Activated T-helper 1 cell treated with anti-CD3 and anti-CD28 coated beads, Interleukin-12 subunit alpha, Interleukin-12 subunit beta, Interleukin-2, Interleukin-4 antibody, amounts not matched to agents 30 ng/mL and 10 ng/mL and 1 ng/mL, durations not matched to agents 14 hours and 24 hours and 36 hours (primary cell): ENCODE measurements around the gene ATRNL1. TPM values are rescaled to one million over a fixed set of nuclear protein-coding genes. Genes with fewer than 3 reads are reported as not detected.
"Not testable (repeated sequence)": the region's sequence is repeated elsewhere in the genome, so short reads cannot be mapped to it uniquely, and the experiment has no call there.

Source experiments
- DNase-seq: peaks from one replicate; pipeline ENCODE4 v3.0.0; 2021; ENCODE audit warnings: low spot score
- H3K27ac Mint-ChIP-seq: one replicate; pipeline ENCODE4 v1.8.0; 2021; ENCODE audit warnings: mild to moderate bottlenecking, mixed read lengths
- H3K27me3 Mint-ChIP-seq: one replicate; pipeline ENCODE4 v1.8.0; 2022; ENCODE audit warnings: mild to moderate bottlenecking, moderate library complexity, mixed read lengths; ENCODE audit not compliant: insufficient read depth
- H3K36me3 Mint-ChIP-seq: one replicate; pipeline ENCODE4 v1.8.0; 2021; ENCODE audit warnings: low read depth, mixed read lengths
- H3K4me1 Mint-ChIP-seq: one replicate; pipeline ENCODE4 v1.8.0; 2021; ENCODE audit warnings: low read depth, mixed read lengths
- H3K4me3 Mint-ChIP-seq: one replicate; pipeline ENCODE4 v1.8.0; 2021; ENCODE audit warnings: mild to moderate bottlenecking, moderate library complexity, mixed read lengths
- H3K9me3 Mint-ChIP-seq: one replicate; pipeline ENCODE4 v1.8.0; 2021; ENCODE audit warnings: mixed read lengths
- intact Hi-C: fragments of 100-400 bp; cut with micrococcal nuclease; formaldehyde crosslinking; loops from one replicate; pipeline ENCODE4 v1.15.1; 2024
- total RNA-seq: library from RNA; stranded (reverse); gene quantifications from 2 replicates; pipeline ENCODE4 v1.2.3, GENCODE V29; 2022

ATRNL1 gene
- total RNA-seq, 1 donor from 2014 or later = not detected

DNA sequence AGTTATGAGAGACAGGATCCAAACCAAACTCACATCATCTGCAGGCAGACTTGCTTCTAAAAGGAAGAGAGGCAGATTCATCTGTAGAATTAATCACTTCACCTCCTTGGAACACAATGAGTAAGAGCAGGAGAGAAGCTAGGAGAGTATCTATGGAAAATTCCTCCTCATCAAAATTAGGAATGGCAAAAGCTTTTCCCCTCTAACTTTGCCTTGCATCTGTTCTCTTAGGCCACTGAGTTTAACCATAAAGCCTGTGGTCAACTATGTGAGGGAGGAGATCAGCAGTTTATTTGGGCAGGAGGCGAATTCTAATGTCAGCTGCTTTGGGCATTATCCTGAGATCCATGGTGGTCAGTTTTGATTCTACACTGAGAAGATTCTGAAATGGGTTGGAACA is 618.1 kb downstream of the ATRNL1 start:
- Mint-ChIP-seq H3K4me3 (no peak overlapping the region), H3K4me1 (no peaks in the 10 kb centered on the region), H3K27ac (no peak overlapping the region), H3K9me3 (no peaks in the 10 kb centered on the region), H3K36me3 (no peaks in the 10 kb centered on the region), H3K27me3 (no peaks in the 10 kb centered on the region)
- DNase-seq = no peak
- intact Hi-C loops = no loop called here

DNA sequence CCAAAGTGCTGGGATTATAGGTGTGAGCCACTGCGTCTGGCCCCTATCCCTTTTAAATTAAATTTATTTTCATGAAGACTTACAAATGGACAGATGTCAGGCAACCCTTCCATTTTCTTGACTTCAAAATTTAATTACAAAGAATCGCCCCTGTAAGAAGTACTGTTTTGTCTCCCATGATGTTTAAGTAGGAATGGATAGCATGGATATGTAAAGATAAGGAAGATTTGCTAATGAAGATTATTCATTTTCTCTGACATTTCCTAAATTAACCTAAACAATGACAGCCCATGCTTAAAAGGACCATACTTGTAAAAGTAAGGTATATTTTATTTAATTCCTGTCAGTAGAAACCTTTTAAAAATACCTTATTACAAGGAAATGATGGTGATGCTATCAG is 627.0 kb downstream of the ATRNL1 start:
- Mint-ChIP-seq H3K4me1 (no peaks in the 10 kb centered on the region), H3K9me3 (no peaks in the 10 kb centered on the region), H3K27me3 (no peaks in the 10 kb centered on the region), H3K4me3 (no peak overlapping the region), H3K27ac (no peak overlapping the region), H3K36me3 (no peaks in the 10 kb centered on the region)
- intact Hi-C loops = no loop called here
- no peak for DNase-seq

DNA sequence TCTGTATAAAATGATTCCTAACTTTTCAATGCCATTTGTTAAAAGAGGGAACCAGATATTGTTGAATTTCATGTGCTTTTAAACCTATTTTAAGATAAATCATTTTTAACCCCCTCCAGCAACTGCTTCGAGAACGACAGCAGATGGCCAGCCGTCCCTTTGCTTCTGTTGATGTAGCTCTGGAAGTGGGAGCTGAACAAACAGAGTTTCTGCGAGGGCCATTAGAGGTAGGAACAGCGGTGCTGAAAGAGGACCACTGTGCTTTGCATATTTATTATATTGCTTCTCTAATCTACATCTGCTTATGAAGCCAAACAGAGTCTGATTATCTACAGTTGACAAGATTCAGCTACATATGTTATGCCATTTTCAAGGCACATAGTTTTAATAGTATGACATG is 634.0 kb downstream of the ATRNL1 start:
- Mint-ChIP-seq H3K27me3 (no peaks in the 10 kb centered on the region), H3K36me3 (no peaks in the 10 kb centered on the region), H3K4me1 (no peaks in the 10 kb centered on the region), H3K9me3 (no peaks in the 10 kb centered on the region), H3K27ac (no peak overlapping the region), H3K4me3 (no peak overlapping the region)
- intact Hi-C loops = no loop called here
- no peak for DNase-seq

DNA sequence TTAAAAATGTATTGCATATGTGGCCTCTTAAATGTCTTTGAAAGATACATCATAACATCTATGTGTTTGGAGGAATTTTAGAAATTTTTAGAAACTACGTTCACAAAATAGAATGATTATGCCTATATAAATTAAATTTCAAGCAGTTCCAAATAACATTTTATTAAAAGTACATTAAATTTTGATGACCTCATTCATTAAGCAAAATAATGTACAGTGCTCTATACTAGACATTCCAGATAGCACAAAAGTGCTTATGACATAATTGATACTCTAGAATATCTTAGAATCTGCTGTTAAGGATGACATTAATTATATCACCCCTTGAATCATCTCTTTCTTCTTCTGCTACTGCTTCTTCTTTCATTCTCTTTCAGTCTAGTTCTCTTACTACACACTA is 650.9 kb downstream of the ATRNL1 start:
- no peaks in the 10 kb centered on the region for H3K4me1 Mint-ChIP-seq
- H3K36me3 Mint-ChIP-seq = no peaks in the 10 kb centered on the region
- no peaks in the 10 kb centered on the region for H3K9me3 Mint-ChIP-seq
- no peaks in the 10 kb centered on the region for H3K27me3 Mint-ChIP-seq
- H3K4me3 Mint-ChIP-seq = no peak overlapping the region
- intact Hi-C loops = no loop called here
- no peak for DNase-seq
- H3K27ac Mint-ChIP-seq = no peak overlapping the region

DNA sequence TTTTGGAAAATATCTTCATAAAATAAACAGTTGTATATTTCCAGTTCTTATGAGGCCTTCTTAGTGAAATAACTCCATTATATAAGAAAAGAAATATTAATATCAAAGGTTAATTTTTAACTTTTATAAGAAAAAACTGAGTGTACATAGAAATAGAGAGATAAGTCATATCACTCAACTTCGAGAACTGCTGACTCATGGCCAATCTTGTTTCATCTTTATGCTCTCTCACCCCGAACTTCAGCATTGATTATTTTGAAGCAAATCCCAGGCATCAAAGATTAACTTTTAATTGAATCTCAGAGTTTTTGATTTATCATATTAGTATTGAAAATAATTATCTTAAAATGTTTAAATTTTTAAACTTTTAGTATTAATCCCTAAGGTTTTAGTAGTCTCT is 652.8 kb downstream of the ATRNL1 start:
- Mint-ChIP-seq H3K4me1 (no peaks in the 10 kb centered on the region), H3K27me3 (no peaks in the 10 kb centered on the region), H3K27ac (no peak overlapping the region), H3K9me3 (no peaks in the 10 kb centered on the region), H3K36me3 (no peaks in the 10 kb centered on the region), H3K4me3 (no peak overlapping the region)
- DNase-seq = no peak
- intact Hi-C loops = no loop called here

DNA sequence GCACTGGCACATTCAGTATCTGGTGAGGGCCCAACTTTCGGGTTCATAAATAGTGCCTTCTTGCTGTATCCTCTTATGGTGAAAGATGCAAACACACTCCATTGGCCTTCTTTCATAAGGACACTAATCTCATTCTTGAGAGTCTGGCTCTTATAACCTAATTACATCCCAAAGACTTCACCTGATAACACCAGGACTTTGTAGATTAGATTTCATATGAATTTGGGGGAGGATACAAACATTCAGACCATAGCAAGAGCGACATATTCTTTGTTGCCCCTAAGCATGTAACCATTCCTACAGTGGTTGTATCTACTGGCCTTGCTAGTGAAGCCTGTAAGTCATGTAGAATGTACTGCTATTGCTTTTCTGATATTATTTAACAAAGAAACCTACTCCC is 654.6 kb downstream of the ATRNL1 start:
- intact Hi-C loops = no loop called here
- Mint-ChIP-seq H3K4me1 (no peaks in the 10 kb centered on the region), H3K4me3 (no peak overlapping the region), H3K36me3 (no peaks in the 10 kb centered on the region), H3K27ac (no peak overlapping the region), H3K27me3 (no peaks in the 10 kb centered on the region), H3K9me3 (no peaks in the 10 kb centered on the region)
- no peak for DNase-seq

DNA sequence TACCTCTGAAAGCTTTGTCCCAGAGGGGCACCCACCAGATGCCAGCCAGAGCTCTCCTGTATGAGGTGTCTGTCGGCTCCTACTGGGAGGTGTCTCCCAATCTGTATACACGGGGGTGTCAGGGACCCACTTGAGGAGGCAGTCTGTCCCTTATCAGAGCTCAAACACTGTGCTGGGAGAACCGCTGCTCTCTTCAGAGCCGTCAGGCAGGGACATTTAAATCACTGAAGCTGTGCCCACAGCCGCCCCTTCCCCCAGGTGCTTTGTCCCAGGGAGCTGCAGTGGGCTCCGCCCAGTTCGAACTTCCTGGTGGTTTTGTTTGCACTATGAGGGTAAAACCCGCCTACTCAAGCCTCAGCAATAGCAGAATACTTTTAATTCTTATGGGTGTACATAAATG is 665.3 kb downstream of the ATRNL1 start:
- H3K9me3 Mint-ChIP-seq, intact Hi-C loops, H3K4me1 Mint-ChIP-seq, H3K4me3 Mint-ChIP-seq, H3K27ac Mint-ChIP-seq, H3K36me3 Mint-ChIP-seq, H3K27me3 Mint-ChIP-seq, DNase-seq: not testable (repeated sequence)

DNA sequence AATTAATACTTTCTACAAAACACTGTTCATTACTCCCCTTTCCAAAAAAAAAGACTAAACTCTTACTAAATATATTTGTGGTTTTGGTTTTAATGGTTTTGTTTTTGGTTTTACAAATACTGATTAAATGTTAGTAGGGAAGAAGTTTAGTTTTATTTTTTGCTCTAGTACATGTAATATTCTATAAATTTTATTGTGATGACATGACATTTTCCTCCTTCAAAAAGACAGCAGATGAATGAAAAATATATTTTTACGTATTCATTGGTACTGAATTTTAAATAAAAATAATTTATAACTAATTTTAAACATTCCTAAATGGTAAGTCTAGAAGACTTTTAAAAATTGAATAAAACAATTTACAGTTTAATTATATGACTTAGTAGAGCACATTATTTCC is 667.0 kb downstream of the ATRNL1 start:
- no peaks in the 10 kb centered on the region for H3K36me3 Mint-ChIP-seq
- intact Hi-C loops = no loop called here
- no peak overlapping the region for H3K27ac Mint-ChIP-seq
- no peaks in the 10 kb centered on the region for H3K27me3 Mint-ChIP-seq
- H3K4me1 Mint-ChIP-seq = no peaks in the 10 kb centered on the region
- H3K4me3 Mint-ChIP-seq = no peak overlapping the region
- no peak for DNase-seq
- peaks cover 8% of the 10 kb centered on the region for H3K9me3 Mint-ChIP-seq

DNA sequence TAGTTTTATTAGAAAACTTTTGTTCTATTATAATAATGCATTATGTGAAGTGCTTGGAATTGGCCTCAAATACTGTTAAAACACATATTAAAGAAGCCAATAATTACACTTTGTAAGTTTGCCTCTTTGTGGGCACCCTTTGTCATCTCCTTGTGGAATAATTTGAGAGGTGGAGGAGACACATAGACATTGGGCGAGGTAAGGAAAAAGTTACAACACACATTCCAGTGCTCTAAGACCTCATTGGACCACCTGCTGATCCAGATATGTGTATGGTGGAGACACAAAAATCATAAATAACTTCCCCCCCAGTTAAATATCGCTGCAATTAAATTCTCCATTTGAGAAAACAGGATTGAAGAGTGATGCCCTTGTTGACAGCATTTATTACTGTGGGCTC is 668.0 kb downstream of the ATRNL1 start:
- Mint-ChIP-seq H3K4me3 (no peak overlapping the region), H3K4me1 (no peaks in the 10 kb centered on the region), H3K27ac (no peak overlapping the region), H3K27me3 (no peaks in the 10 kb centered on the region), H3K9me3 (peaks cover 4% of the 10 kb centered on the region), H3K36me3 (no peaks in the 10 kb centered on the region)
- intact Hi-C loops = no loop called here
- no peak for DNase-seq

DNA sequence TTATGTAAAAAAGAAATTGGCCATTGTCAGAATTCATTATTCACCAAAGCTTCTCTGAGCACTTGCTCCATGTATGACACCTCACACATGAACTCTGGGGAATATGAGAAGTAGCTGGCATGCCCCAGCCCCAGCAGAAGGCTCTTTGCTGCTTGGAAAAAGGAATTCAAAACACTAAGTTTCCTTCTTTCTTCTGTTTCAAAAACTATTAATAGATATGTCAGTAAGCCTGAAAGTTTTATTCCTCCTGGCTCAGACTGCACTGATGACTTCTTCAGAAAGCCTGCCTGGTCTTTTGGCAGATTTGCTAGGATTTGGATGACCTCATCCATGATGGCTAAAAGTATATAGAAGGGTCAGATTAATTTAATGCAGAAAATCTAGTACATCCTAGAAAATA is 668.9 kb downstream of the ATRNL1 start:
- Mint-ChIP-seq H3K4me1 (no peaks in the 10 kb centered on the region), H3K36me3 (no peaks in the 10 kb centered on the region), H3K27me3 (no peaks in the 10 kb centered on the region), H3K9me3 (no peaks in the 10 kb centered on the region), H3K27ac (no peak overlapping the region), H3K4me3 (no peak overlapping the region)
- no peak for DNase-seq
- intact Hi-C loops = no loop called here

DNA sequence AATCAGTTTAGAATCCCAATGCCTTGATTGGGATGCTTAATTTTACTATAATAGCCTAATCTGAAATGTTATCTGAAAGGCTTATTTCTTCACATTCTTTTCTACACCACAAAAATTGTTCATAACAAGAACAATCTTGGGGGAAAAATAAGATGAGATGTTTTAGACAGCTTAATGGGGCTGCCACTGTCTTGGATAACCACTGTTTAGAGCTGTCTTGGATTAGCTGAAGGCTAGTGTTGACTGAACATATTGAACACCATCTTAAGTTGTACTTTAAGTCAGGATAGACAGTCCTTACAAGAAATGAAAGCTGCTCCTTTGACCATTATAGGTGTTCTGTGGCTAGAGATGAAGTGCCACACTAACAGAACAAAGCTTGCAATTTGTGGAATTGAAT is 678.6 kb downstream of the ATRNL1 start:
- no peaks in the 10 kb centered on the region for H3K27me3 Mint-ChIP-seq
- intact Hi-C loops = no loop called here
- H3K27ac Mint-ChIP-seq = no peak overlapping the region
- no peaks in the 10 kb centered on the region for H3K4me1 Mint-ChIP-seq
- no peaks in the 10 kb centered on the region for H3K36me3 Mint-ChIP-seq
- no peak overlapping the region for H3K4me3 Mint-ChIP-seq
- no peak for DNase-seq
- no peaks in the 10 kb centered on the region for H3K9me3 Mint-ChIP-seq

DNA sequence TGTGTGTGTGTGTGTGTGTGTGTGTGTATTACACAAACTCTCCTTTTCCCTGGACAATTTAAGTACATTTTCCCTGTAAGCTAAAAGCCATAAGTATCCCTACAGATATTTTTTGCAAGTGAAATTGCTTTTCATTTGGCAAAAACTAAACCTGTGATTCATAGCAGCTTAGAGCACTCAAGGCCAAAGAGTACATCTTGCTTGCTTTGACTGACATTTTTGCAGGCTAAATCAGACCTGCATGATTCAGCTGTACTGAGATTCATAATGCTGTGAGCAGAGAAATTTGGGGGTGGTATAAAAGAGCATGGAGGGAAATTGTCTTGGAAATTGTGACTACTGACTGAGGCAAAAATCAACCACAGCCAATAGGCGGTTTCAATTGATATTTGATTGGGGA is 679.4 kb downstream of the ATRNL1 start:
- H3K27me3 Mint-ChIP-seq = no peaks in the 10 kb centered on the region
- no peak overlapping the region for H3K27ac Mint-ChIP-seq
- intact Hi-C loops = no loop called here
- H3K36me3 Mint-ChIP-seq = no peaks in the 10 kb centered on the region
- no peaks in the 10 kb centered on the region for H3K9me3 Mint-ChIP-seq
- H3K4me1 Mint-ChIP-seq = no peaks in the 10 kb centered on the region
- H3K4me3 Mint-ChIP-seq = no peak overlapping the region
- DNase-seq = no peak

DNA sequence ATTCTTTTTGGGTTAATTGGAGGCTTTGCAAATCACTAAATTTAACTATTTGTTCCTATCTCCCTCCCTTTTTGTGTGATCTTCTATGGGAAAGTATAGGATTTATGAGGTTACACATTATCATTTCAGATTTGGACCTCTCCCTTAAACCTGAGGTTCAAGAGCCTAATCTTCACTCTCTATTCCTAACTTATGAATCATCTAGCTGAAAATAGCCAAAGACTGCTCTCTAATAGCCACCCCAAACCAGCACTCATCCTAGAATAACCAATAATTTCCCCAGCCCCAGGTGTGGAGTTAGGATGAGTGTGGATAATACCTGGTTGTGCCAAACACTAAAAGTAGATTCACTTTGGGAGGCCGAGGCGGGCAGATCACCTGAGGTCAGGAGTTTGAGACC is 680.7 kb downstream of the ATRNL1 start:
- H3K27me3 Mint-ChIP-seq = no peaks in the 10 kb centered on the region
- H3K36me3 Mint-ChIP-seq = no peaks in the 10 kb centered on the region
- H3K4me3 Mint-ChIP-seq = no peak overlapping the region
- H3K9me3 Mint-ChIP-seq = no peaks in the 10 kb centered on the region
- H3K4me1 Mint-ChIP-seq = no peaks in the 10 kb centered on the region
- no peak overlapping the region for H3K27ac Mint-ChIP-seq
- no peak for DNase-seq
- intact Hi-C loops = loop anchor here (2.0 kb wide), 1 partner anchor 67 kb away; no protein-coding TSS in a partner anchor

DNA sequence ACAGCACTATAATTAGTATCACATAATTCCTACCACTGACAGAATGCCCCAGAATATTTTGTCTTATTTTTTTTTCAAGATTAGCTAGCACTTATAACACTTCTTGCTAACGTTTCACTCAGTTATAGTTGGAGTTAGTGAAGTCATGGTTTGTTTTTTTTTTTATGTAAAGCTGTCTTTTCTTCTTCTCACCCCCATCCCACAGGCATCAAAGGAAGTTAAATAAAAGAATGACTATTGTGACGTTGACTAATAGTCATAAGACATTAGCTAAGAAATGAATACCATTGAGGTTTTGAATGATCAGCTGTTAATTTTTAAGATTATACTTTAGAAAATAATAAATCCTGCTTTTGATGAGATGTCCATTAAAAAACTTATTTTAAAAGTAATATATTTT is 681.6 kb downstream of the ATRNL1 start:
- no peaks in the 10 kb centered on the region for H3K4me1 Mint-ChIP-seq
- intact Hi-C loops = loop anchor here (2.0 kb wide), 1 partner anchor 66 kb away; no protein-coding TSS in a partner anchor
- H3K9me3 Mint-ChIP-seq = no peaks in the 10 kb centered on the region
- no peak overlapping the region for H3K4me3 Mint-ChIP-seq
- H3K36me3 Mint-ChIP-seq = no peaks in the 10 kb centered on the region
- no peaks in the 10 kb centered on the region for H3K27me3 Mint-ChIP-seq
- DNase-seq = no peak
- H3K27ac Mint-ChIP-seq = no peak overlapping the region
